Gastrocnemius medialis (tissue), 4 donors: ENCODE results near the gene PLA2G4A.

Experiments
- CTCF ChIP-seq, 5 experiments: fragments of 450-650 bp in 3 of 5; fragments of 200-600 bp in 2 of 5; sonication (generic) in 2 of 5; IDR thresholded peaks in 4 of 5; conservative IDR thresholded peaks in 1 of 5; 1 replicate in 4 of 5; 2 replicates in 1 of 5; pipeline ENCODE4 v1.5.1; 2016 to 2019; ENCODE audit warnings: antibody characterized with exemption in 5 of 5, mild to moderate bottlenecking in 3 of 5, moderate library complexity in 3 of 5
- POLR2A ChIP-seq, 2 donors: fragments of 450-650 bp; IDR thresholded peaks; one replicate each; pipeline ENCODE4 v1.6.1; 2017; ENCODE audit warnings: antibody characterized with exemption in 2 of 2, mild to moderate bottlenecking in 2 of 2, moderate library complexity in 2 of 2

DNA sequence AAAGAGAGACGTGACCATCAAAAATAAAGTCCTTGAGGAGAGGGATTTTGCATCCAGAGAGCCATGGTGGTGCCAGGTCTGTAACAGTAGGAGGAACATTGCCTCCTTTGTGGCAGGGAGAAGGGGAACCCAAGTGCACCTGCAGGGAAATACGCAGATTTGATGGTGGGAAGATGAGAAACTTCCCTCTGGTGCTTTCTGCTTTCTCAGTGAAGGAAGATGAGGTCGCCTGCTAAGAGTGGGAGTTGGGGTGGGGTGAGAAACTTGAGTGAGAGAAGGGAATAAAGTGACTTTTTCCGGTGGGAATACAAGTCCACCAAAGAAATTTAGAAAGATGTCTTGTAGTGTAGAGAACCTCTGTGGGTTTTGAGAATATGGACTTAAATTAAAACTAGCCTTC, 9.1 kb downstream of the PLA2G4A start:
- TF ChIP-seq CTCF (IDR thresholded peaks at IDR 0.05 in 4 of 5, conservative IDR thresholded peaks at IDR 0.05 in 1 of 5) (no peak), POLR2A (IDR thresholded peaks at IDR 0.05) (no peak)
